Neural cell (in vitro differentiated cells): Measurements from ENCODE around the gene CHAF1B.
"Not testable (repeated sequence)": the region's sequence is repeated elsewhere in the genome, so short reads cannot be mapped to it uniquely, and the experiment has no call there.

Experiments used
- CTCF ChIP-seq: fragments of 450-650 bp; IDR thresholded peaks from 2 replicates; pipeline ENCODE4 v1.5.1; 2014; ENCODE audit warnings: antibody characterized with exemption, mild to moderate bottlenecking, moderate library complexity; ENCODE audit not compliant: poor library complexity, severe bottlenecking
- EZH2 ChIP-seq: fragments of 200-600, 300-800 bp; shearing (Covaris generic), sonication (generic); IDR thresholded peaks from 2 replicates; pipeline ENCODE4 v1.6.1; 2014; ENCODE audit warnings: antibody characterized with exemption, low read length, borderline replicate concordance, mild to moderate bottlenecking; ENCODE audit not compliant: insufficient read depth, poor library complexity, severe bottlenecking

GRCh38 chr21:36391649-36392048 is 6.5 kb downstream of the CHAF1B start:
- TF ChIP-seq CTCF, EZH2: not testable (repeated sequence)
